ENCODE data around the gene TICAM1.

TICAM1 gene

GRCh38 chr19:4768934-4769777 is 62.4 kb downstream of the TICAM1 start:
- peak; percentile 90 for DNase-seq
